ENCODE measurements around the gene DNAI2. TPM values are rescaled to one million over a fixed set of nuclear protein-coding genes. Genes with fewer than 3 reads are reported as not detected.

The DNAI2 gene
- total RNA-seq, 4 donors from 2014 or later, result 2.1 TPM; not detected in 3

GRCh38 chr17:74228306-74228978 is 45.6 kb upstream of the DNAI2 start:
- no peaks in the 10 kb centered on the region for H3K9me3 ChIP-seq
- H3K27me3 ChIP-seq, result no peaks in the 10 kb centered on the region
- no peak overlapping the region for H3K27ac ChIP-seq
- H3K4me3 ChIP-seq, result no peak overlapping the region
- DNase-seq, result no peak
- TF ChIP-seq CTCF (IDR thresholded peaks at IDR 0.05), result no peak
- no peak for TF ChIP-seq POLR2A (IDR thresholded peaks at IDR 0.05)
- no peaks in the 10 kb centered on the region for H3K36me3 ChIP-seq
- no peaks in the 10 kb centered on the region for H3K4me1 ChIP-seq
- intact Hi-C loops (cut with DNase I; ENCODE audit: low total_unique reads), result no loop called here

GRCh38 chr17:74230896-74231295 is 43.1 kb upstream of the DNAI2 start:
- Histone ChIP-seq H3K36me3 (no peaks in the 10 kb centered on the region), H3K4me1 (no peaks in the 10 kb centered on the region), H3K27ac (no peak overlapping the region), H3K9me3 (no peaks in the 10 kb centered on the region), H3K4me3 (no peak overlapping the region), H3K27me3 (no peaks in the 10 kb centered on the region)
- intact Hi-C loops (cut with DNase I; ENCODE audit: low total_unique reads), result no loop called here
- no peak for TF ChIP-seq POLR2A (IDR thresholded peaks at IDR 0.05)
- no peak for TF ChIP-seq CTCF (IDR thresholded peaks at IDR 0.05)
- DNase-seq, result no peak

- Histone ChIP-seq H3K36me3 (no peaks in the 10 kb centered on the region), H3K4me3 (no peak overlapping the region), H3K27me3 (no peaks in the 10 kb centered on the region), H3K27ac (no peak overlapping the region), H3K9me3 (no peaks in the 10 kb centered on the region), H3K4me1 (no peaks in the 10 kb centered on the region)
- no peak for DNase-seq
- intact Hi-C loops (cut with DNase I; ENCODE audit: low total_unique reads), result no loop called here
- TF ChIP-seq CTCF (IDR thresholded peaks at IDR 0.05) (no peak), POLR2A (IDR thresholded peaks at IDR 0.05) (no peak)
These were observed 41.8 kb upstream of the DNAI2 start for GRCh38 chr17:74231928-74232907.

- Histone ChIP-seq H3K4me3 (no peak overlapping the region), H3K4me1 (no peaks in the 10 kb centered on the region), H3K36me3 (no peaks in the 10 kb centered on the region), H3K27me3 (no peaks in the 10 kb centered on the region), H3K9me3 (no peaks in the 10 kb centered on the region), H3K27ac (no peak overlapping the region)
- TF ChIP-seq CTCF (IDR thresholded peaks at IDR 0.05) (no peak), POLR2A (IDR thresholded peaks at IDR 0.05) (no peak)
- intact Hi-C loops (cut with DNase I; ENCODE audit: low total_unique reads), result no loop called here
- no peak for DNase-seq
These were observed 40.1 kb upstream of the DNAI2 start for GRCh38 chr17:74233937-74234336.

- no peak for DNase-seq
- no peaks in the 10 kb centered on the region for H3K9me3 ChIP-seq
- H3K36me3 ChIP-seq, result no peaks in the 10 kb centered on the region
- H3K27me3 ChIP-seq, result no peaks in the 10 kb centered on the region
- no peak overlapping the region for H3K4me3 ChIP-seq
- TF ChIP-seq POLR2A (IDR thresholded peaks at IDR 0.05) (no peak), CTCF (IDR thresholded peaks at IDR 0.05) (no peak)
- no peak overlapping the region for H3K27ac ChIP-seq
- H3K4me1 ChIP-seq, result no peaks in the 10 kb centered on the region
- intact Hi-C loops (cut with DNase I; ENCODE audit: low total_unique reads), result no loop called here
These were observed 39.5 kb upstream of the DNAI2 start for GRCh38 chr17:74234486-74234885.

All from uterus (tissue), 4 donors.